ENCODE data around the gene KASH5. TPM values are rescaled to one million over a fixed set of nuclear protein-coding genes. Genes with fewer than 3 reads are reported as not detected.

KASH5 gene
- total and polyA plus RNA-seq, 2 donors (not counting 1 experiment from before 2014, with no cell fraction given), result 0.67 to 0.74 TPM

DNA sequence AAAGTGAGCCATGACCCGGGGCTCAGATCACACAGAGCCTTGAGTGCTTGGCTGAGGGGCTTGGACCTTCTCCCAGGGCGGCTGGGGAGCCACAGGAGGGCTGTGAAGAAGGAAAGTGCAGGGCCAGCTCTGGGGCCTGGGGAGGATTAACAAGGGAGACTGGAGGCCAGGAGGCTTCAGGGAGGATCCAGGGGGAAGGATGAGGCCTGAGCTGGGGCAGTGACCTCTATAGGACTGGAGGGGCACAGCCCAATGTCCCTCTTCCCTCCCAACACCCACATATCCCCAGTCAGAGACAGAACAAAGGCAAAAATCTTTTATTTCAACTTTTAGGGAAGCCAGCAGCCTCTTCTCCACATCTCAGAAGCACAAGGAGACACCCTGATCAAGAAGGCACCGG is 57.9 kb downstream of the KASH5 start:
- ATAC-seq (ENCODE audit: low read depth), result no peak
- H3K4me3 ChIP-seq (ENCODE audit: control extremely low read depth in 1 of 5, extremely low read depth in 1 of 5, insufficient read depth in 1 of 5, low read depth in 2 of 5, low read length in 4 of 5), result no peak overlapping the region
- intact Hi-C loops (cut with micrococcal nuclease), result no loop called here
- H3K27me3 Mint-ChIP-seq, result peaks cover 12% of the 10 kb centered on the region
- ChIA-PET POLR2A (interaction anchor here (0.6 to 1.6 kb wide), 4 partner anchors 23 to 331 kb away, joined by 3 to 7 read pairs (median 3); partner anchors contain the start of gene CD37), CTCF (interaction anchor here (0.7 to 5.1 kb wide), 6 partner anchors 13 to 224 kb away, joined by 3 to 70 read pairs (median 4); partner anchors contain the start of gene FLT3LG)
- H3K4me1 ChIP-seq (ENCODE audit: control insufficient read depth in 2 of 2, insufficient read depth in 2 of 2, low read length in 2 of 2), result peaks cover 21 to 40% of the 10 kb centered on the region in 2 donors
- DNase-seq, result no peak
- 96% methylated on average over 2 of the region's 3 CpGs for WGBS (ENCODE audit: insufficient coverage)
- H4K20me1 ChIP-seq (ENCODE audit: control insufficient read depth, insufficient read depth, low read length, poor library complexity, severe bottlenecking), result peaks cover 21% of the 10 kb centered on the region
- peaks cover 24% of the 10 kb centered on the region for H3K79me2 ChIP-seq (ENCODE audit: control insufficient read depth, insufficient read depth, low read length)
- peaks cover 0 to 37% of the 10 kb centered on the region in 2 experiments for H3K36me3 ChIP-seq (replicated peaks in 1 of 2; ENCODE audit: control extremely low read depth in 1 of 2, control insufficient read depth in 1 of 2, extremely low read depth in 1 of 2, insufficient read depth in 2 of 2, low read length in 1 of 2)
- peaks cover 0 to 11% (median 0%) of the 10 kb centered on the region in 3 donors for H3K9me3 ChIP-seq (ENCODE audit: control extremely low read depth in 1 of 3, control insufficient read depth in 2 of 3, insufficient read depth in 1 of 3, low read length in 2 of 3)
- no peak overlapping the region for H3K4me2 ChIP-seq (replicated peaks; ENCODE audit: low read depth, low read length, poor library complexity, severe bottlenecking)
- H3K27ac Mint-ChIP-seq, result peak overlapping the region; percentile 56
- no peaks in the 10 kb centered on the region for H3K9me3 Mint-ChIP-seq (ENCODE audit: insufficient read depth)
- H3K4me3 Mint-ChIP-seq, result no peak overlapping the region
- H2AFZ ChIP-seq (ENCODE audit: insufficient read depth, low read depth, low read length, poor library complexity, severe bottlenecking), result no peak overlapping the region
- no peak overlapping the region for H3K27ac ChIP-seq (ENCODE audit: low read length in 2 of 2)
- peaks cover 42% of the 10 kb centered on the region for H3K4me1 Mint-ChIP-seq
- H3K27me3 ChIP-seq (replicated peaks in 1 of 4; ENCODE audit: control extremely low read depth in 1 of 4, control insufficient read depth in 3 of 4, insufficient read depth in 4 of 4, low read length in 3 of 4), result peaks cover 0 to 15% (median 12%) of the 10 kb centered on the region in 4 experiments
- no peak overlapping the region for H3K9ac ChIP-seq (ENCODE audit: low read length)
- TF ChIP-seq EZH2 (IDR thresholded peaks at IDR 0.05; ENCODE audit: borderline replicate concordance, insufficient read depth, low read depth, low read length, poor library complexity, severe bottlenecking), result no peak
- TF ChIP-seq CTCF (IDR thresholded peaks at IDR 0.05), result no peak

All from B cell (primary cell).